ENCODE data around the gene NCOA5.

DNA sequence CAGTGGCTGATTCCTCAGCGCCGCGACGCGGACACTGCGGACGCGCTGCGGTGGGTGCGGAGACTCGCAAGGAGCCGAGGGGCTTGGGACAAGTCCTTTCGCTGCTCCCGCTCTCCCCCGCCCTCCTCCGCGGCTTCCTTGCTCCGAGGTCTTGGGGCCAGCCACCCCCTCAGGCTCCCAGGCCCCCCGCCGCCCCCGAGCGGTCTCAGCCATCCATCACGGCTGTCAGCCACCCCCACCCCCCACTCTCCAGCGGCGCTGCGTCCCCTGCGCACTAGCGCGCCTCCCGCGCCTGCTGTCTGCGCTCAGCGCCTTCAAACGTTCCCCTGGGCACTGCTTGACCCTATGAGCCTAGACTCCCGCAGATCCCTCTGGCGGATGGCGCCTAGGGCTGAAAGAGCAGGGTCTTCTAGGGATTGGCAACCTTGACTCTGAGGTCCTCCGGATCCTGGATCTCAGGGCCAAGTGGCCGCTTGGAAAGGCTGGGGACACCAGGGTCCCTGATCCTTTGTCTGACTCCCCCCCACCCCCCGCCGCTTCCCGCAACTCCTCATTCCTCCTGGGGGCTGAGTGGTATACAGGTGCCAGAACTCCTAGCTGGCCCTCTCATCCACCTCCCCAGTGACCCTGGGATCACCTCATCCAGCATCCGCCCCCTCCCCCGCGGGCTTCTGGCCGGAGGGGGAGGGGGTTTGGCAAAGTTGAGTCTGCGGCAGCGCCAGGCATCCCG lies 59.3 kb downstream of the NCOA5 start:
- no peak for TF ChIP-seq YY1 (IDR thresholded peaks at IDR 0.05; ENCODE audit: insufficient read depth, insufficient read length)
- TF ChIP-seq ZNF274 (IDR thresholded peaks at IDR 0.05; ENCODE audit: low read depth, low read length): no peak
- TF ChIP-seq SUZ12 (IDR thresholded peaks at IDR 0.05; ENCODE audit: extremely low read depth, insufficient read depth, insufficient read length): no peak

Measured in NT2/D1 (cell line).